ENCODE measurements around the gene GNAQ. TPM values are rescaled to one million over a fixed set of nuclear protein-coding genes. Genes with fewer than 3 reads are reported as not detected.

Gene GNAQ
- total and polyA plus RNA-seq, 2 experiments from 2014 or later: 21.1 to 43.1 TPM

DNA sequence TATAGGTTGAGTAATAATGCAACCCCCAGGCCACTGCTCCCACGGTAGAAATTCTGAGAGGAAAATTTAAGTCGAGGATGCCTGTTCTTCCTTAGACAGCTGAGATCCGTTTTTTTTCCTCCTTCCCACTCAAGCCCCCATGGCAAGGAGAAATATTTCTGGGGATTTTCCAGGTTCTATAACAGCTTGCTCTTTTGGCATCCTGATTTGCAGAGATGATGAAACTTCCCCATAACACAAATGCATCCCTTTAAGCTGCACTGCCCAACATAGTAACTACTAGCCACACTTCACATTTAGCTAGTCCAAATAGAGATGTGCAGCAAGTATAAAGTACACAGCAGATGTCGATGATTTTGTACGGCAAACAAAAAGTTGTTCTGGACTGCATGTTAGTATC lies 351.0 kb downstream of the GNAQ start:
- Mint-ChIP-seq H3K9me3 (peaks cover 17% of the 10 kb centered on the region; the same call in 2 of the 3 replicates), H3K27me3 (ENCODE audit: insufficient read depth, low read depth, poor library complexity) (peaks cover 2% of the 10 kb centered on the region), H3K4me1 (no peaks in the 10 kb centered on the region), H3K36me3 (ENCODE audit: low read depth) (peaks cover 12% of the 10 kb centered on the region; the same call in 2 of the 3 replicates), H3K27ac (no peak overlapping the region), H3K4me3 (no peak overlapping the region)
- no peaks in the 10 kb centered on the region for H4K20me1 ChIP-seq (replicated peaks; ENCODE audit: insufficient read depth)
- no peak overlapping the region for H3K4me3 ChIP-seq
- no peaks in the 10 kb centered on the region for H3F3A ChIP-seq (replicated peaks; ENCODE audit: low read depth)
- peaks cover 5% of the 10 kb centered on the region; the same call in 1 of the 2 replicates for H3K9me2 ChIP-seq (ENCODE audit: insufficient read depth)
- no peaks in the 10 kb centered on the region for H3K79me2 ChIP-seq (replicated peaks; ENCODE audit: insufficient read depth)
- no peak overlapping the region for H3K27ac ChIP-seq (ENCODE audit: low read depth)
- ATAC-seq: no peak
- H3K27me3 ChIP-seq (ENCODE audit: insufficient read depth): no peaks in the 10 kb centered on the region
- H3K4me1 ChIP-seq (ENCODE audit: insufficient read depth): no peaks in the 10 kb centered on the region
- TF ChIP-seq, protein P1, sequence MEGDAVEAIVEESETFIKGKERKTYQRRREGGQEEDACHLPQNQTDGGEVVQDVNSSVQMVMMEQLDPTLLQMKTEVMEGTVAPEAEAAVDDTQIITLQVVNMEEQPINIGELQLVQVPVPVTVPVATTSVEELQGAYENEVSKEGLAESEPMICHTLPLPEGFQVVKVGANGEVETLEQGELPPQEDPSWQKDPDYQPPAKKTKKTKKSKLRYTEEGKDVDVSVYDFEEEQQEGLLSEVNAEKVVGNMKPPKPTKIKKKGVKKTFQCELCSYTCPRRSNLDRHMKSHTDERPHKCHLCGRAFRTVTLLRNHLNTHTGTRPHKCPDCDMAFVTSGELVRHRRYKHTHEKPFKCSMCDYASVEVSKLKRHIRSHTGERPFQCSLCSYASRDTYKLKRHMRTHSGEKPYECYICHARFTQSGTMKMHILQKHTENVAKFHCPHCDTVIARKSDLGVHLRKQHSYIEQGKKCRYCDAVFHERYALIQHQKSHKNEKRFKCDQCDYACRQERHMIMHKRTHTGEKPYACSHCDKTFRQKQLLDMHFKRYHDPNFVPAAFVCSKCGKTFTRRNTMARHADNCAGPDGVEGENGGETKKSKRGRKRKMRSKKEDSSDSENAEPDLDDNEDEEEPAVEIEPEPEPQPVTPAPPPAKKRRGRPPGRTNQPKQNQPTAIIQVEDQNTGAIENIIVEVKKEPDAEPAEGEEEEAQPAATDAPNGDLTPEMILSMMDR (conservative IDR thresholded peaks at IDR 0.05; ENCODE audit: low read depth in 2 of 2): no peak
- TF ChIP-seq POLR2AphosphoS5 (IDR thresholded peaks at IDR 0.05; ENCODE audit: low read depth): no peak
- no peak for TF ChIP-seq STAT1 (IDR thresholded peaks at IDR 0.05; ENCODE audit: unreplicated experiment)
- TF ChIP-seq NANOG (IDR thresholded peaks at IDR 0.05; ENCODE audit: borderline replicate concordance): no peak
- no peaks in the 10 kb centered on the region for H3K36me3 ChIP-seq (ENCODE audit: insufficient read depth)
- DNase-seq (ENCODE audit: low spot score): no peak
- H3K4me2 ChIP-seq: no peak overlapping the region
- H2AFZ ChIP-seq: peak overlapping the region; percentile 6; the same call in 1 of the 2 replicates

DNA sequence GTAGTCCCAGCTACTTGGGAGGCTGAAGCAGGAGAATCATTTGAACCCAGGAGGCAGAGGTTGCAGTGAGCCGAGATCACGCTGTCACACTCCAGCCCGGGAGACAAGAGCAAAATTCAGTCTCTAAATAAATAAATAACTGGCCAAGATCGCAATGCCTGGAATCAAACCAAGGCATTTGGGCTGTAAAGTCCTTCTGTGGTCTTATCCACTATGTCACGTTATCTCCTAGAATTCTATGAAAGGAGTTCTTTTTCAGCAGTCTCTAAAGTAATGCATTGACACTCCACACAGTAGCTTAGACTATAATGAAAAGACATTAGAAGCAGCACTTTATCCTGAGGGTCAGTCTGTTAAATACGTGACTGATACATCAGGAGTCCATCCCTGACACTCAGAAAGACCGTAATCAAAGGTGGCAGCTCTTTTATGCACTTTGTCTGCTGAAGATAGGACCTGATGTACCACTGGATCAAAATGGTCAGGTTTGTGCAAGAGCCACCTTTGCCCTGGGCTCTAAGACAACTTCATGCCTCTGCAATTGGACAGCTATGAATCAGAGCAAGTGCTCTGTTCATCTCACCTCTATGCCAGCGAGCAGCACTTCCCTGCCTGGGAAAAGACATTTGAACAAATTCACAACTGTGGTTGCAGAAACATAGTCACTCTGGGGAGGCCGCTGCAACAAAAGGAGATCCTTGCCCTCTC lies 351.8 kb downstream of the GNAQ start:
- no peaks in the 10 kb centered on the region for H3K27me3 ChIP-seq (ENCODE audit: insufficient read depth)
- Mint-ChIP-seq H3K9me3 (peaks cover 17% of the 10 kb centered on the region; the same call in 2 of the 3 replicates), H3K36me3 (ENCODE audit: low read depth) (peaks cover 12% of the 10 kb centered on the region; the same call in 2 of the 3 replicates), H3K27me3 (ENCODE audit: insufficient read depth, low read depth, poor library complexity) (peaks cover 2% of the 10 kb centered on the region), H3K4me1 (no peaks in the 10 kb centered on the region), H3K27ac (no peak overlapping the region), H3K4me3 (no peak overlapping the region)
- peak overlapping the region; percentile 6; the same call in 1 of the 2 replicates for H2AFZ ChIP-seq
- no peak for TF ChIP-seq STAT1 (IDR thresholded peaks at IDR 0.05; ENCODE audit: unreplicated experiment)
- no peak for TF ChIP-seq REST (IDR thresholded peaks at IDR 0.05; ENCODE audit: unreplicated experiment)
- no peak for TF ChIP-seq ETS1 (IDR thresholded peaks at IDR 0.05)
- TF ChIP-seq POLR2AphosphoS5 (IDR thresholded peaks at IDR 0.05; ENCODE audit: low read depth): no peak
- no peaks in the 10 kb centered on the region for H4K20me1 ChIP-seq (replicated peaks; ENCODE audit: insufficient read depth)
- H3K36me3 ChIP-seq (ENCODE audit: insufficient read depth): no peaks in the 10 kb centered on the region
- H3K4me2 ChIP-seq: no peak overlapping the region
- H3K79me2 ChIP-seq (replicated peaks; ENCODE audit: insufficient read depth): no peaks in the 10 kb centered on the region
- ATAC-seq: no peak
- H3K27ac ChIP-seq (ENCODE audit: low read depth): no peak overlapping the region
- DNase-seq (ENCODE audit: low spot score): no peak
- H3K9me2 ChIP-seq (ENCODE audit: insufficient read depth): peaks cover 5% of the 10 kb centered on the region; the same call in 1 of the 2 replicates
- no peaks in the 10 kb centered on the region for H3K4me1 ChIP-seq (ENCODE audit: insufficient read depth)
- H3K4me3 ChIP-seq: no peak overlapping the region
- H3F3A ChIP-seq (replicated peaks; ENCODE audit: low read depth): no peaks in the 10 kb centered on the region
